ENCODE data around the gene COA8. TPM values are rescaled to one million over a fixed set of nuclear protein-coding genes. Genes with fewer than 3 reads are reported as not detected.

The COA8 gene
- total RNA-seq, 1 experiment from 2014 or later: 37.2 TPM

- peak; percentile 80 for DNase-seq
- intact Hi-C loops (cut with micrococcal nuclease; ENCODE audit: unreplicated experiment): no loop called here
- TSS peak; percentile 89 for BruUV-seq (replicated peaks)
Measured at GRCh38 chr14:103528587-103529382, 34.0 kb upstream of the COA8 start, which contains the start of gene TRMT61A. TRMT61A (plus strand) TSS chr14:103529196; CDS start chr14:103529979, 783 bp downstream.

DNA sequence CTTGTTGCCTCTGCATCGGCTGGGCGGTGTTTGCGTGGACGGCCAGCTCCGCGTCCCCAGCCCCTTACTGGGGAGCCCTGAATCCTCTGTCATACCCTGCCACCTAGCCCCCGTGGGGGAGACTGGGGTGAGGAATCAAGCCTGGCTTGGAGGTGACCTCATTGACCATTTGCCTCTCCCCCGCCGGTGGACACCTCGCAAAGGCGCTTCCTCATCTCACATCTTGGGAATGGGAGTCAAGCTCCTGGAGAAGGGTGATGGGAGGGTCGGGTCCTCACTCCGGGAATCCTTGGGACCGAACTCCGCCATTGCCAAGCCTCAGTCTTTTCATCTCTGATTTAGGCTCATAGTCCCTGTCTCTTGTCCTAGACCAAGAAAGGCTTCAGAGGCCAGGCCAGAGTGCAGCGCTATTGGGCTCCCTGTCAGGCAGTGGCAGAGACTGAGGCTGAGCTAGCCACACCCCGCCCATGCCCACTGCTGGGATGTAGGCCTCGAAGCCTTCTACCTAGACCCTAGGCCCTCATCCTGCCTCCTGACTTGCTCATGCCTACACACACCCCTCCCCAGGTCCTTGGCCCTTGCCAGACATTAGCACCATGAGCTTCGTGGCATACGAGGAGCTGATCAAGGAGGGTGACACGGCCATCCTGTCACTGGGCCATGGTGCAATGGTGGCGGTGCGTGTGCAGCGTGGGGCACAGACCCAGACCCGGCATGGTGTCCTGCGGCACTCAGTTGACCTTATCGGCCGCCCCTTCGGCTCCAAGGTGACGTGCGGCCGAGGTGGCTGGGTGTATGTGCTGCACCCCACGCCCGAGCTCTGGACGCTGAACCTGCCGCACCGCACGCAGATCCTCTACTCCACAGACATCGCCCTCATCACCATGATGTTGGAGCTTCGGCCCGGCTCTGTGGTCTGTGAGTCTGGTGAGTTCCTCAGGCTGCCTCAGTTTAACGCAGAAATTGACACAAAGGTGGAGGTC lies 33.1 kb upstream of the COA8 start:
- BruUV-seq (replicated peaks): TSS peak; percentile 87
- H3K27me3 Mint-ChIP-seq (ENCODE audit: unreplicated experiment): no peaks in the 10 kb centered on the region

More at GRCh38 chr14:103528587-103529382, 34.0 kb upstream of the COA8 start, which contains the start of gene TRMT61A:
- no peaks in the 10 kb centered on the region for H3K27me3 Mint-ChIP-seq (ENCODE audit: unreplicated experiment)
- CTCF ChIA-PET: interaction anchor here (0.6 to 1.7 kb wide), 7 partner anchors 10 to 1277 kb away, joined by 4 to 10 read pairs (median 5); no protein-coding TSS in a partner anchor
- no peaks in the 10 kb centered on the region for H3K9me3 Mint-ChIP-seq (ENCODE audit: low read depth, unreplicated experiment)
- peak within 1 kb of the TSS; percentile 74 for H3K4me3 Mint-ChIP-seq (ENCODE audit: low read depth, unreplicated experiment)
- peaks cover 33% of the 10 kb centered on the region for H3K4me1 Mint-ChIP-seq (ENCODE audit: low read depth, unreplicated experiment)
- TF ChIP-seq CTCF (IDR thresholded peaks at IDR 0.05; ENCODE audit: unreplicated experiment): no peak
- peaks cover 51% of the 10 kb centered on the region for H3K36me3 Mint-ChIP-seq (ENCODE audit: insufficient read depth, unreplicated experiment)
- H3K27ac Mint-ChIP-seq (ENCODE audit: unreplicated experiment): peak within 1 kb of the TSS; percentile 70

GRCh38 chr14:103530390-103530789 lies 32.4 kb upstream of the COA8 start:
- no peak for DNase-seq
- Mint-ChIP-seq H3K27me3 (ENCODE audit: unreplicated experiment) (no peaks in the 10 kb centered on the region), H3K4me1 (ENCODE audit: low read depth, unreplicated experiment) (peaks cover 23% of the 10 kb centered on the region), H3K27ac (ENCODE audit: unreplicated experiment) (no peak overlapping the region), H3K9me3 (ENCODE audit: low read depth, unreplicated experiment) (no peaks in the 10 kb centered on the region), H3K4me3 (ENCODE audit: low read depth, unreplicated experiment) (peak overlapping the region; percentile 74), H3K36me3 (ENCODE audit: insufficient read depth, unreplicated experiment) (peaks cover 48% of the 10 kb centered on the region)
- no TSS peak for BruUV-seq (replicated peaks)
- intact Hi-C loops (cut with micrococcal nuclease; ENCODE audit: unreplicated experiment): no loop called here
- CTCF ChIA-PET: no interaction called here
- no peak for TF ChIP-seq CTCF (IDR thresholded peaks at IDR 0.05; ENCODE audit: unreplicated experiment)

More for the DNA sequence above, 33.1 kb upstream of the COA8 start:
- CTCF ChIA-PET: interaction anchor here (1.7 kb wide), 1 partner anchor 10 kb away, joined by 10 read pairs; no protein-coding TSS in a partner anchor
- H3K9me3 Mint-ChIP-seq (ENCODE audit: low read depth, unreplicated experiment): no peaks in the 10 kb centered on the region
- TF ChIP-seq CTCF (IDR thresholded peaks at IDR 0.05; ENCODE audit: unreplicated experiment): no peak
- intact Hi-C loops (cut with micrococcal nuclease; ENCODE audit: unreplicated experiment): no loop called here
- H3K27ac Mint-ChIP-seq (ENCODE audit: unreplicated experiment): peak overlapping the region; percentile 70
- peak overlapping the region; percentile 74 for H3K4me3 Mint-ChIP-seq (ENCODE audit: low read depth, unreplicated experiment)
- peaks cover 48% of the 10 kb centered on the region for H3K36me3 Mint-ChIP-seq (ENCODE audit: insufficient read depth, unreplicated experiment)
- no peak for DNase-seq
- H3K4me1 Mint-ChIP-seq (ENCODE audit: low read depth, unreplicated experiment): peaks cover 31% of the 10 kb centered on the region

- H3K36me3 Mint-ChIP-seq (ENCODE audit: insufficient read depth, unreplicated experiment): peaks cover 48% of the 10 kb centered on the region
- TF ChIP-seq CTCF (IDR thresholded peaks at IDR 0.05; ENCODE audit: unreplicated experiment): no peak
- CTCF ChIA-PET: no interaction called here
- H3K27me3 Mint-ChIP-seq (ENCODE audit: unreplicated experiment): no peaks in the 10 kb centered on the region
- no peak overlapping the region for H3K27ac Mint-ChIP-seq (ENCODE audit: unreplicated experiment)
- H3K4me1 Mint-ChIP-seq (ENCODE audit: low read depth, unreplicated experiment): peaks cover 19% of the 10 kb centered on the region
- intact Hi-C loops (cut with micrococcal nuclease; ENCODE audit: unreplicated experiment): no loop called here
- no peaks in the 10 kb centered on the region for H3K9me3 Mint-ChIP-seq (ENCODE audit: low read depth, unreplicated experiment)
- BruUV-seq (replicated peaks): no TSS peak
- no peak for DNase-seq
- H3K4me3 Mint-ChIP-seq (ENCODE audit: low read depth, unreplicated experiment): no peak overlapping the region
Measured at GRCh38 chr14:103530831-103531230, 31.9 kb upstream of the COA8 start.
